Neural progenitor cell (in vitro differentiated cells): ENCODE data around the gene DNM2. TPM values are rescaled to one million over a fixed set of nuclear protein-coding genes. Genes with fewer than 3 reads are reported as not detected.

Experiments used
- DNase-seq: peaks from one replicate; pipeline ENCODE4 v3.0.0-alpha.2; 2016; ENCODE audit warnings: low spot score
- H2AFZ ChIP-seq: fragments of 200-600 bp; sonication (generic); replicated peaks from 2 replicates; pipeline ENCODE4 v1.6.1; 2016; ENCODE audit warnings: antibody characterized with exemption
- H3F3A ChIP-seq: fragments of 200-600 bp; sonication (generic); 2 replicates; pipeline ENCODE4 v1.6.1; 2016; ENCODE audit warnings: antibody characterized with exemption, low read depth
- H3K27ac ChIP-seq: fragments of 200-600 bp; sonication (generic); 2 replicates; pipeline ENCODE4 v1.5.1; 2016; ENCODE audit warnings: mild to moderate bottlenecking
- H3K27me3 ChIP-seq: fragments of 200-600 bp; sonication (generic); 2 replicates; pipeline ENCODE4 v1.6.1; 2016; ENCODE audit warnings: mild to moderate bottlenecking, moderate library complexity
- H3K36me3 ChIP-seq: fragments of 200-600 bp; sonication (generic); 2 replicates; pipeline ENCODE4 v1.5.1; 2016
- H3K4me1 ChIP-seq: fragments of 200-600 bp; sonication (generic); 2 replicates; pipeline ENCODE4 v1.6.1; 2016; ENCODE audit warnings: mixed run types
- H3K4me2 ChIP-seq: fragments of 200-600 bp; sonication (generic); 2 replicates; pipeline ENCODE4 v1.6.1; 2016
- H3K4me3 ChIP-seq: fragments of 200-600 bp; sonication (generic); 2 replicates; pipeline ENCODE4 v1.5.1; 2016
- H3K79me2 ChIP-seq: fragments of 200-600 bp; sonication (generic); 2 replicates; pipeline ENCODE4 v1.6.1; 2016; ENCODE audit warnings: low read depth
- H3K9ac ChIP-seq: fragments of 200-600 bp; sonication (generic); 2 replicates; pipeline ENCODE4 v1.6.1; 2016
- H3K9me3 ChIP-seq: fragments of 200-600 bp; sonication (generic); 2 replicates; pipeline ENCODE4 v1.5.1; 2016; ENCODE audit warnings: low read depth
- H4K20me1 ChIP-seq: fragments of 200-600 bp; sonication (generic); 2 replicates; pipeline ENCODE4 v1.6.1; 2016; ENCODE audit warnings: low read depth
- H3K27ac Mint-ChIP-seq: 3 replicates; pipeline ENCODE4 v1.8.0; 2021; ENCODE audit warnings: mixed read lengths
- H3K27me3 Mint-ChIP-seq: 2 replicates; pipeline ENCODE4 v1.8.0; 2022; ENCODE audit warnings: low read depth, mild to moderate bottlenecking, inconsistent platforms, moderate library complexity, mixed read lengths; ENCODE audit not compliant: insufficient read depth
- H3K36me3 Mint-ChIP-seq: 3 replicates; pipeline ENCODE4 v1.8.0; 2021; ENCODE audit warnings: mixed read lengths
- H3K4me1 Mint-ChIP-seq: 3 replicates; pipeline ENCODE4 v1.8.0; 2021; ENCODE audit warnings: mixed read lengths
- H3K4me3 Mint-ChIP-seq: 3 replicates; pipeline ENCODE4 v1.8.0; 2021; ENCODE audit warnings: mild to moderate bottlenecking, moderate library complexity, mixed read lengths
- H3K9me3 Mint-ChIP-seq: 3 replicates; pipeline ENCODE4 v1.8.0; 2020; ENCODE audit warnings: mixed read lengths
- CTCF ChIP-seq: fragments of 200-600 bp; sonication (generic); IDR thresholded peaks from 2 replicates; pipeline ENCODE4 v1.5.1; 2017; ENCODE audit warnings: antibody characterized with exemption, mild to moderate bottlenecking
- EZH2 ChIP-seq: fragments of 200-600 bp; sonication (generic); IDR thresholded peaks from 2 replicates; pipeline ENCODE4 v1.6.1; 2017; ENCODE audit warnings: antibody characterized with exemption, mild to moderate bottlenecking, moderate library complexity
- EZH2phosphoT487 ChIP-seq: fragments of 200-600 bp; sonication (generic); IDR thresholded peaks from 2 replicates; pipeline ENCODE4 v1.6.1; 2017; ENCODE audit warnings: antibody characterized with exemption
- total RNA-seq: library from RNA; depleted of rRNA; stranded (reverse); fragments of >200 nt; gene quantifications from 2 replicates; pipeline ENCODE4 v1.2.3, GENCODE V29; 2015; ENCODE audit warnings: low replicate concordance

The DNM2 gene
- total RNA-seq, 1 donor from 2014 or later = 49.9 TPM

GRCh38 chr19:10691178-10691881 is 26.5 kb upstream of the DNM2 start:
- TF ChIP-seq EZH2phosphoT487 (no peak), CTCF (no peak), EZH2 (no peak)
- Histone ChIP-seq H3K4me1 (no peaks in the 10 kb centered on the region), H3K9ac (no peak overlapping the region), H3K27ac (no peak overlapping the region), H3F3A (peaks cover 90% of the 10 kb centered on the region), H4K20me1 (peaks cover 96% of the 10 kb centered on the region), H3K9me3 (no peaks in the 10 kb centered on the region), H3K27me3 (no peaks in the 10 kb centered on the region), H3K4me2 (no peak overlapping the region), H2AFZ (no peak overlapping the region), H3K36me3 (peaks cover 7% of the 10 kb centered on the region), H3K4me3 (no peak overlapping the region), H3K79me2 (peaks cover 8% of the 10 kb centered on the region)
- no peak overlapping the region for H3K27ac Mint-ChIP-seq
- DNase-seq = no peak
- no peak overlapping the region for H3K4me3 Mint-ChIP-seq
- H3K27me3 Mint-ChIP-seq = peaks cover 16% of the 10 kb centered on the region
- no peaks in the 10 kb centered on the region for H3K9me3 Mint-ChIP-seq
- peaks cover 27% of the 10 kb centered on the region for H3K36me3 Mint-ChIP-seq
- peaks cover 19% of the 10 kb centered on the region for H3K4me1 Mint-ChIP-seq

GRCh38 chr19:10691883-10692282 is 26.0 kb upstream of the DNM2 start:
- Histone ChIP-seq H3K36me3 (peaks cover 7% of the 10 kb centered on the region), H4K20me1 (peaks cover 93% of the 10 kb centered on the region), H3K9me3 (no peaks in the 10 kb centered on the region), H3K27me3 (no peaks in the 10 kb centered on the region), H3F3A (peaks cover 84% of the 10 kb centered on the region), H3K4me3 (no peak overlapping the region), H3K4me2 (no peak overlapping the region), H2AFZ (no peak overlapping the region), H3K79me2 (peaks cover 3% of the 10 kb centered on the region), H3K27ac (no peak overlapping the region), H3K4me1 (no peaks in the 10 kb centered on the region), H3K9ac (no peak overlapping the region)
- Mint-ChIP-seq H3K4me1 (peaks cover 21% of the 10 kb centered on the region), H3K27me3 (peaks cover 16% of the 10 kb centered on the region), H3K27ac (no peak overlapping the region), H3K9me3 (no peaks in the 10 kb centered on the region), H3K36me3 (peaks cover 27% of the 10 kb centered on the region), H3K4me3 (no peak overlapping the region)
- DNase-seq = no peak
- no peak for TF ChIP-seq EZH2
- TF ChIP-seq EZH2phosphoT487 = no peak
- TF ChIP-seq CTCF = no peak

GRCh38 chr19:10692673-10693264 is 25.1 kb upstream of the DNM2 start:
- Mint-ChIP-seq H3K4me1 (peaks cover 21% of the 10 kb centered on the region), H3K36me3 (peaks cover 27% of the 10 kb centered on the region), H3K27me3 (peaks cover 14% of the 10 kb centered on the region), H3K9me3 (no peaks in the 10 kb centered on the region), H3K27ac (no peak overlapping the region), H3K4me3 (no peak overlapping the region)
- Histone ChIP-seq H2AFZ (no peak overlapping the region), H3K27ac (no peak overlapping the region), H3K79me2 (no peaks in the 10 kb centered on the region), H3K36me3 (peaks cover 7% of the 10 kb centered on the region), H3K4me2 (no peak overlapping the region), H3K27me3 (no peaks in the 10 kb centered on the region), H3K9me3 (no peaks in the 10 kb centered on the region), H3K4me3 (no peak overlapping the region), H3K9ac (no peak overlapping the region), H3F3A (peaks cover 78% of the 10 kb centered on the region), H4K20me1 (peaks cover 84% of the 10 kb centered on the region), H3K4me1 (no peaks in the 10 kb centered on the region)
- TF ChIP-seq CTCF (no peak), EZH2 (no peak), EZH2phosphoT487 (no peak)
- DNase-seq = no peak
